Suprapubic skin (tissue), 3 donors: ENCODE measurements around the gene SCN2A.

Experiments used
- EP300 ChIP-seq: sonication (generic); formaldehyde crosslinking; IDR thresholded peaks from one replicate; pipeline ENCODE4 v1.6.1; 2017; ENCODE audit warnings: antibody characterized with exemption
- POLR2A ChIP-seq, 2 donors: fragments of 450-650 bp; IDR thresholded peaks; one replicate each; pipeline ENCODE4 v1.6.1; 2017; ENCODE audit warnings: antibody characterized with exemption in 2 of 2, mild to moderate bottlenecking in 2 of 2, moderate library complexity in 2 of 2
- TF ChIP-seq, protein P1 (sequence below), 2 donors: fragments of 200-600 bp in 1 of 2; fragments of 450-650 bp in 1 of 2; sonication (generic) in 1 of 2; IDR thresholded peaks; one replicate each; pipeline ENCODE4 v1.5.1; 2016 to 2019; ENCODE audit warnings: antibody characterized with exemption in 2 of 2, mild to moderate bottlenecking in 1 of 2, moderate library complexity in 1 of 2

DNA sequence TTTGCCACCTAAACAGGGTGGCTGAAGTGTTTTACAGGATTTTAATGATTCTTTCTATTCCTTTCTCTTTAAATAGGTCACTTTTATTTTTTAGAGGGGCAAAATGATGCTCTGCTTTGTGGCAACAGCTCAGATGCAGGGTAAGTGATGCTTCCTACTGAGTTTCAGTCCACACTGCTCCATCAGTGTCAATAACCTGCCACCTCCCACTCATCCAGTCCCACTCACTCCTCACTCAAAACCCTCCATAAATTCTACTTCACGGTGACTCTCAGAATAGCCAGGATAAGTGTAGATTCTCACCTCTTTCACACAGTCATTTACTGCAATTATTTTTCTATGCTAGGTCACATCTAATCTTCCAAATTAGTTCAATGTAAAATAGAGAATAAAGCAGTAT is 72.7 kb downstream of the SCN2A start:
- TF ChIP-seq POLR2A (IDR thresholded peaks at IDR 0.05), result no peak
- TF ChIP-seq, protein P1, sequence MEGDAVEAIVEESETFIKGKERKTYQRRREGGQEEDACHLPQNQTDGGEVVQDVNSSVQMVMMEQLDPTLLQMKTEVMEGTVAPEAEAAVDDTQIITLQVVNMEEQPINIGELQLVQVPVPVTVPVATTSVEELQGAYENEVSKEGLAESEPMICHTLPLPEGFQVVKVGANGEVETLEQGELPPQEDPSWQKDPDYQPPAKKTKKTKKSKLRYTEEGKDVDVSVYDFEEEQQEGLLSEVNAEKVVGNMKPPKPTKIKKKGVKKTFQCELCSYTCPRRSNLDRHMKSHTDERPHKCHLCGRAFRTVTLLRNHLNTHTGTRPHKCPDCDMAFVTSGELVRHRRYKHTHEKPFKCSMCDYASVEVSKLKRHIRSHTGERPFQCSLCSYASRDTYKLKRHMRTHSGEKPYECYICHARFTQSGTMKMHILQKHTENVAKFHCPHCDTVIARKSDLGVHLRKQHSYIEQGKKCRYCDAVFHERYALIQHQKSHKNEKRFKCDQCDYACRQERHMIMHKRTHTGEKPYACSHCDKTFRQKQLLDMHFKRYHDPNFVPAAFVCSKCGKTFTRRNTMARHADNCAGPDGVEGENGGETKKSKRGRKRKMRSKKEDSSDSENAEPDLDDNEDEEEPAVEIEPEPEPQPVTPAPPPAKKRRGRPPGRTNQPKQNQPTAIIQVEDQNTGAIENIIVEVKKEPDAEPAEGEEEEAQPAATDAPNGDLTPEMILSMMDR (IDR thresholded peaks at IDR 0.05), result no peak
- TF ChIP-seq EP300, result no peak
